ENCODE data around the gene WIZ. TPM values are rescaled to one million over a fixed set of nuclear protein-coding genes. Genes with fewer than 3 reads are reported as not detected.
A peak's percentile ranks its signal among the peaks of the same experiment; 100 is the strongest.

The WIZ gene
- total and polyA plus RNA-seq, 9 of the 15 experiments (the other 6 are each of a cell fraction or from before 2014, with no cell fraction given): 0.06 to 37.5 (median 4.8) TPM

DNA sequence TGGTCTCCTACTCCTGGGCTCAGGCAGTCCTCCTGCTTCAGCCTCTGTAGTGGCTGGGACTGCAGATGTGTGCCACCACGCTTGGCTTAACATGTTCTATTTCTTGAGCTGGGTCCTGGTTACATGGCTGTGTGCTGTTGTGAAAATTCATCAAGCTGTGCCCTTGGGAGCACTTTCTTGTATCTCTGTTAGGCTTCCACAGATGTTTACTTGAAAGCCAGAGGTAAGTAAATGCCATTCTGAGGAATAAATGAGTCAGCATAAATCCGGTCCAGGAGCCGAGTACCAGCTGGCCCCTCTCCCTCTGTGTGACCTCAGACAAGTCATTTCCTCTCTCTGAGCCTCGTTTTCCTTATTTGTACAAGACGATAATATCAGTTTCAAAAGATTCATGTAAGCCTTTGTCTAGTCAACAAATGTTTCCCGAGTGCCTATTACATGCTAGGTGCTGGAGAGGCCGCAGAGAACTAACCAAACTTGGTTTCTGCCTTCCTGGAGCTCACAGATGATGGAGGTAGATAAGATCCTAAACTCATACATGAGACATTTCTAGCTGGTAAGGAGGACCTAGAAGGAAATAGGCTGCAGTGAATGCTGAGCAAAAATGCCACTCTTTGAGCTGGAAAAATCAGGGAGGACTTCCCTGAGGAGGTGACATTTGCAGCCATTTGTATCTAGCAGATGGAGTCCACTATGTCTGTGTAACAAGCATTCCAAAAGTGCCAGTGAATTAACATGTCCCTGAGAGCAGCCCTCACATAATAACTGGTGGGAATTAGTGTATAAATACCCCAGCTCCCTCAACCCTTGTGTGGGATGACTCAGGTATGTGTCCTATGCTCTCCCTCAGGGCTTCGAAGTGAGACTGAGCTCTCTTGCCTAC lies 17.3 kb upstream of the WIZ start (continued):
- TF ChIP-seq ZNF764 (CRISPR knock-in tag; IDR thresholded peaks at IDR 0.05; ENCODE audit: low read depth): no peak
- TF ChIP-seq ID3 (CRISPR knock-in tag; IDR thresholded peaks at IDR 0.05): no peak
- no peak for TF ChIP-seq ID3 (tag; IDR thresholded peaks at IDR 0.05)
- TF ChIP-seq FOS (IDR thresholded peaks at IDR 0.05; ENCODE audit: extremely low read depth, insufficient read length): no peak
- TF ChIP-seq SOX6 (IDR thresholded peaks at IDR 0.05): 0 out of 2 replicates have a peak, but pooled peaks have one; percentile 16
- TF ChIP-seq BRD4 (IDR thresholded peaks at IDR 0.05): no peak
- TF ChIP-seq PURB (CRISPR knock-in tag; IDR thresholded peaks at IDR 0.05; ENCODE audit: low read depth): no peak
- TF ChIP-seq ZNF398 (CRISPR knock-in tag; IDR thresholded peaks at IDR 0.05): no peak
- TF ChIP-seq SRF (CRISPR knock-in tag; IDR thresholded peaks at IDR 0.05): no peak
- TF ChIP-seq VEZF1 (CRISPR knock-in tag; IDR thresholded peaks at IDR 0.05): no peak
- TF ChIP-seq NFE2L1 (tag; IDR thresholded peaks at IDR 0.05; ENCODE audit: borderline replicate concordance, low read depth): 0 out of 2 replicates have a peak, but pooled peaks have one; percentile 22
- no peak for TF ChIP-seq SRSF3 (IDR thresholded peaks at IDR 0.05; ENCODE audit: insufficient read depth, low read length)
- TF ChIP-seq ATF3 (IDR thresholded peaks at IDR 0.05): peak; percentile 18; the same call in 1 of the 2 replicates
- TF ChIP-seq ATF3 (CRISPR knock-in tag; conservative IDR thresholded peaks at IDR 0.05): no peak
- peak; percentile 78 for TF ChIP-seq MAFK (IDR thresholded peaks at IDR 0.05; ENCODE audit: low read length)
- TF ChIP-seq NR2F6 (CRISPR knock-in tag; IDR thresholded peaks at IDR 0.05): no peak
- TF ChIP-seq SMARCC2 (IDR thresholded peaks at IDR 0.05; ENCODE audit: low read depth): no peak
- no peak for TF ChIP-seq EHMT2 (IDR thresholded peaks at IDR 0.05)
- TF ChIP-seq ELK1 (CRISPR knock-in tag; IDR thresholded peaks at IDR 0.05): no peak
- TF ChIP-seq RBFOX2 (IDR thresholded peaks at IDR 0.05; ENCODE audit: low read depth, low read length): no peak

Data from K562 (cell line).